HCT116 (cell line): ENCODE data around the gene PTPN12.

ENCODE experiments used
- TF ChIP-seq, protein P1 (sequence below): IDR thresholded peaks from 2 replicates; pipeline ENCODE4 v1.6.1; 2011; ENCODE audit warnings: mild to moderate bottlenecking, low read length, moderate library complexity; ENCODE audit not compliant: insufficient replicate concordance; ENCODE audit errors: extremely low read depth
- TF ChIP-seq, protein P2 (sequence below), 3 experiments: fragments of 200-600 bp in 1 of 3; sonication (generic) in 1 of 3; IDR thresholded peaks in 2 of 3; conservative IDR thresholded peaks in 1 of 3; 2 replicates each; pipeline ENCODE4 v1.5.1; 2012 to 2017; ENCODE audit warnings: low read depth in 2 of 3, low read length in 2 of 3, antibody characterized with exemption in 1 of 3, borderline replicate concordance in 1 of 3, control low read depth in 1 of 3, mild to moderate bottlenecking in 1 of 3, mixed read lengths in 1 of 3, mixed run types in 1 of 3, moderate library complexity in 1 of 3; ENCODE audit not compliant: insufficient read depth in 1 of 3
- TF ChIP-seq, protein P3 (sequence below): IDR thresholded peaks from 2 replicates; pipeline ENCODE4 v1.6.1; 2012

DNA sequence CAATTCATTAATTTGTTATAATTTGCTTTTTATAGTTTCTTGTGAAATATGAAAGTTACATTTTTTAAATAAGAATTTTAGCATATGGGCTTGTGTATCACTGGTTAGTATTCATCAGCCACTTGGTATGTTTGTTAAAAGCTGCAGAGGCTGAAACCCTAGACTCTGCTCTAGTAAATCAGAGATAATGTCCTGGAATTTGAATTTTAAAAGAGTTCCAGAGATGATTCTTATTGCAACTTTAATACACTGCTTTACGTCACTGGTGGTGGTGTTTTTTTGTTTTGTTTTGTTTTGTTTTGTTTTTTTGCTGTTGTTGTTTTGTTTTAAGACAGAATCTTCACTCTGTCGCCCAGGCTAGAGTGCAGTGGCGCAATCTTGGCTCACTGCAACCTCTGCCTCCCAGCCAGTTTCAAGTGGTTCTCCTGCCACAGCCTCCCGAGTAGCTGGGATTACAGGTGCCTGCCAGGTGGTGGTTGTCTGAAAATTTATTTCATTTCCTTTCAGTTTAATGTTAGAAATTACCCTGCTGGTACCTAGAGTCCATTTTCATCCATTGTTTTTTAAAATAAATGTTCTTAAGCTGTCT is 43.8 kb downstream of the PTPN12 start:
- TF ChIP-seq, protein P1, sequence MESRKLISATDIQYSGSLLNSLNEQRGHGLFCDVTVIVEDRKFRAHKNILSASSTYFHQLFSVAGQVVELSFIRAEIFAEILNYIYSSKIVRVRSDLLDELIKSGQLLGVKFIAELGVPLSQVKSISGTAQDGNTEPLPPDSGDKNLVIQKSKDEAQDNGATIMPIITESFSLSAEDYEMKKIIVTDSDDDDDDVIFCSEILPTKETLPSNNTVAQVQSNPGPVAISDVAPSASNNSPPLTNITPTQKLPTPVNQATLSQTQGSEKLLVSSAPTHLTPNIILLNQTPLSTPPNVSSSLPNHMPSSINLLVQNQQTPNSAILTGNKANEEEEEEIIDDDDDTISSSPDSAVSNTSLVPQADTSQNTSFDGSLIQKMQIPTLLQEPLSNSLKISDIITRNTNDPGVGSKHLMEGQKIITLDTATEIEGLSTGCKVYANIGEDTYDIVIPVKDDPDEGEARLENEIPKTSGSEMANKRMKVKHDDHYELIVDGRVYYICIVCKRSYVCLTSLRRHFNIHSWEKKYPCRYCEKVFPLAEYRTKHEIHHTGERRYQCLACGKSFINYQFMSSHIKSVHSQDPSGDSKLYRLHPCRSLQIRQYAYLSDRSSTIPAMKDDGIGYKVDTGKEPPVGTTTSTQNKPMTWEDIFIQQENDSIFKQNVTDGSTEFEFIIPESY, result no peak
- TF ChIP-seq, protein P2, sequence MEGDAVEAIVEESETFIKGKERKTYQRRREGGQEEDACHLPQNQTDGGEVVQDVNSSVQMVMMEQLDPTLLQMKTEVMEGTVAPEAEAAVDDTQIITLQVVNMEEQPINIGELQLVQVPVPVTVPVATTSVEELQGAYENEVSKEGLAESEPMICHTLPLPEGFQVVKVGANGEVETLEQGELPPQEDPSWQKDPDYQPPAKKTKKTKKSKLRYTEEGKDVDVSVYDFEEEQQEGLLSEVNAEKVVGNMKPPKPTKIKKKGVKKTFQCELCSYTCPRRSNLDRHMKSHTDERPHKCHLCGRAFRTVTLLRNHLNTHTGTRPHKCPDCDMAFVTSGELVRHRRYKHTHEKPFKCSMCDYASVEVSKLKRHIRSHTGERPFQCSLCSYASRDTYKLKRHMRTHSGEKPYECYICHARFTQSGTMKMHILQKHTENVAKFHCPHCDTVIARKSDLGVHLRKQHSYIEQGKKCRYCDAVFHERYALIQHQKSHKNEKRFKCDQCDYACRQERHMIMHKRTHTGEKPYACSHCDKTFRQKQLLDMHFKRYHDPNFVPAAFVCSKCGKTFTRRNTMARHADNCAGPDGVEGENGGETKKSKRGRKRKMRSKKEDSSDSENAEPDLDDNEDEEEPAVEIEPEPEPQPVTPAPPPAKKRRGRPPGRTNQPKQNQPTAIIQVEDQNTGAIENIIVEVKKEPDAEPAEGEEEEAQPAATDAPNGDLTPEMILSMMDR (IDR thresholded peaks at IDR 0.05 in 2 of 3, conservative IDR thresholded peaks at IDR 0.05 in 1 of 3; ENCODE audit: borderline replicate concordance in 1 of 3, insufficient read depth in 1 of 3, low read depth in 2 of 3, low read length in 2 of 3), result no peak
- TF ChIP-seq, protein P3, sequence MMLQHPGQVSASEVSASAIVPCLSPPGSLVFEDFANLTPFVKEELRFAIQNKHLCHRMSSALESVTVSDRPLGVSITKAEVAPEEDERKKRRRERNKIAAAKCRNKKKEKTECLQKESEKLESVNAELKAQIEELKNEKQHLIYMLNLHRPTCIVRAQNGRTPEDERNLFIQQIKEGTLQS, result no peak
